ENCODE data around the gene MAPK8.

GRCh38 chr10:48271047-48271730 is 35.3 kb upstream of the MAPK8 start:
- TF ChIP-seq, protein P1, sequence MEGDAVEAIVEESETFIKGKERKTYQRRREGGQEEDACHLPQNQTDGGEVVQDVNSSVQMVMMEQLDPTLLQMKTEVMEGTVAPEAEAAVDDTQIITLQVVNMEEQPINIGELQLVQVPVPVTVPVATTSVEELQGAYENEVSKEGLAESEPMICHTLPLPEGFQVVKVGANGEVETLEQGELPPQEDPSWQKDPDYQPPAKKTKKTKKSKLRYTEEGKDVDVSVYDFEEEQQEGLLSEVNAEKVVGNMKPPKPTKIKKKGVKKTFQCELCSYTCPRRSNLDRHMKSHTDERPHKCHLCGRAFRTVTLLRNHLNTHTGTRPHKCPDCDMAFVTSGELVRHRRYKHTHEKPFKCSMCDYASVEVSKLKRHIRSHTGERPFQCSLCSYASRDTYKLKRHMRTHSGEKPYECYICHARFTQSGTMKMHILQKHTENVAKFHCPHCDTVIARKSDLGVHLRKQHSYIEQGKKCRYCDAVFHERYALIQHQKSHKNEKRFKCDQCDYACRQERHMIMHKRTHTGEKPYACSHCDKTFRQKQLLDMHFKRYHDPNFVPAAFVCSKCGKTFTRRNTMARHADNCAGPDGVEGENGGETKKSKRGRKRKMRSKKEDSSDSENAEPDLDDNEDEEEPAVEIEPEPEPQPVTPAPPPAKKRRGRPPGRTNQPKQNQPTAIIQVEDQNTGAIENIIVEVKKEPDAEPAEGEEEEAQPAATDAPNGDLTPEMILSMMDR (IDR thresholded peaks at IDR 0.05), result no peak
- no peak for TF ChIP-seq POLR2A (IDR thresholded peaks at IDR 0.05)
